Endothelial cell of umbilical vein (primary cell): ENCODE results near the gene GNAL. TPM values are rescaled to one million over a fixed set of nuclear protein-coding genes. Genes with fewer than 3 reads are reported as not detected.

Experiments used
- BruUV-seq: library from RNA; stranded (reverse); fragments of 400-500 nt; replicated peaks from 2 replicates; lab custom pipeline; 2021; lab: Mats Ljungman, UMichigan
- CTCF ChIA-PET: fragments of 300-600, 350-600 bp; sonication (Branson Sonifier 250); formaldehyde crosslinking; loops from one replicate; lab custom pipeline; 2021; ENCODE audit warnings: antibody characterized with exemption, inconsistent platforms; lab: Charles Lee
- POLR2A ChIA-PET: fragments of 300-600, 350-600 bp; sonication (Branson Sonifier 250); formaldehyde crosslinking; loops from one replicate; lab custom pipeline; 2021; ENCODE audit warnings: antibody characterized with exemption, inconsistent platforms; lab: Charles Lee
- DNase-seq: peaks from one replicate; pipeline ENCODE4 v3.0.0-alpha.2; 2011; ENCODE audit warnings: low read depth, low spot score
- FAIRE-seq: peaks from 2 replicates; lab custom pipeline; 2011; peaks lifted over from hg19 to GRCh38; lab: Jason Lieb, UNC
- H2AFZ ChIP-seq: 2 replicates; pipeline ENCODE4 v1.6.0; 2012; ENCODE audit warnings: low read depth, low read length, control low read depth, inconsistent platforms
- H3K27ac ChIP-seq: 2 replicates; pipeline ENCODE4 v1.5.1; 2011; ENCODE audit warnings: low read depth, mild to moderate bottlenecking, control low read depth, low read length, moderate library complexity; ENCODE audit not compliant: insufficient read depth
- H3K27me3 ChIP-seq, 2 experiments: 2 replicates each; pipeline versions ENCODE4 v1.6.0 to v1.6.1; 2011; ENCODE audit warnings: low read length in 2 of 2, mixed read lengths in 1 of 2; ENCODE audit not compliant: control insufficient read depth in 2 of 2, insufficient read depth in 2 of 2
- H3K36me3 ChIP-seq, 2 experiments: 2 replicates in 1 of 2; 3 replicates in 1 of 2; pipeline ENCODE4 v1.5.1; 2011; ENCODE audit warnings: low read length in 2 of 2, mild to moderate bottlenecking in 1 of 2, moderate library complexity in 1 of 2; ENCODE audit not compliant: control insufficient read depth in 2 of 2, insufficient read depth in 2 of 2; ENCODE audit errors: extremely low read depth in 1 of 2
- H3K4me1 ChIP-seq: 3 replicates; pipeline ENCODE4 v1.5.1; 2011; ENCODE audit warnings: mild to moderate bottlenecking, low read length; ENCODE audit not compliant: control insufficient read depth, insufficient read depth; ENCODE audit errors: extremely low read depth
- H3K4me2 ChIP-seq: 2 replicates; pipeline ENCODE4 v1.6.1; 2011; ENCODE audit warnings: low read length, control low read depth, mixed read lengths; ENCODE audit not compliant: insufficient read depth
- H3K4me3 ChIP-seq, 3 experiments: fragments of 200-600 bp in 1 of 3; sonication (generic), shearing (Covaris generic) in 1 of 3; replicated peaks in 1 of 3; 2 replicates each; pipeline ENCODE4 v1.5.1; 2011 to 2016; ENCODE audit warnings: control low read depth in 3 of 3, low read length in 3 of 3, mild to moderate bottlenecking in 2 of 3, inconsistent platforms in 1 of 3, low read depth in 1 of 3, moderate library complexity in 1 of 3; ENCODE audit not compliant: insufficient read depth in 1 of 3
- H3K79me2 ChIP-seq: 2 replicates; pipeline ENCODE4 v1.6.0; 2012; ENCODE audit warnings: low read length, inconsistent platforms; ENCODE audit not compliant: control insufficient read depth, insufficient read depth
- H3K9ac ChIP-seq: replicated peaks from 2 replicates; pipeline ENCODE3; 2011; ENCODE audit warnings: low read length, control low read depth; ENCODE audit not compliant: insufficient read depth; ENCODE audit errors: extremely low read depth
- H3K9me1 ChIP-seq: replicated peaks from 3 replicates; pipeline ENCODE4 v1.6.0; 2011; ENCODE audit warnings: mild to moderate bottlenecking, low read length; ENCODE audit not compliant: control insufficient read depth, insufficient read depth; ENCODE audit errors: extremely low read depth
- H3K9me3 ChIP-seq: replicated peaks from 2 replicates; pipeline ENCODE4 v1.5.1; 2012; ENCODE audit warnings: low read length, inconsistent platforms; ENCODE audit not compliant: control insufficient read depth, insufficient read depth
- H4K20me1 ChIP-seq: replicated peaks from 2 replicates; pipeline ENCODE3; 2011; ENCODE audit warnings: mild to moderate bottlenecking, low read length; ENCODE audit not compliant: control insufficient read depth, insufficient read depth; ENCODE audit errors: extremely low read depth
- CTCF ChIP-seq, 2 donors: IDR thresholded peaks; 1 replicate in 1 of 2; 2 replicates in 1 of 2; pipeline ENCODE4 v1.5.1; 2011; ENCODE audit warnings: low read length in 2 of 2, mild to moderate bottlenecking in 2 of 2, moderate library complexity in 2 of 2, control low read depth in 1 of 2, inconsistent platforms in 1 of 2, low read depth in 1 of 2; ENCODE audit not compliant: insufficient read depth in 1 of 2; ENCODE audit errors: extremely low read depth in 1 of 2
- EZH2 ChIP-seq: IDR thresholded peaks from 2 replicates; pipeline ENCODE4 v1.6.1; 2012; ENCODE audit warnings: borderline replicate concordance, low read depth, mild to moderate bottlenecking, moderate library complexity, low read length, inconsistent platforms; ENCODE audit not compliant: severe bottlenecking
- FOS ChIP-seq: IDR thresholded peaks from 2 replicates; pipeline ENCODE4 v1.6.1; 2011; ENCODE audit warnings: mild to moderate bottlenecking, low read length, moderate library complexity, borderline replicate concordance; ENCODE audit not compliant: insufficient read depth
- GATA2 ChIP-seq: IDR thresholded peaks from 2 replicates; pipeline ENCODE4 v1.7.0; 2011; ENCODE audit warnings: low read depth, mild to moderate bottlenecking, moderate library complexity, mixed read lengths, low read length; ENCODE audit not compliant: insufficient read length, insufficient read depth
- JUN ChIP-seq: IDR thresholded peaks from 2 replicates; pipeline ENCODE4 v1.6.1; 2011; ENCODE audit warnings: borderline replicate concordance, low read depth; ENCODE audit not compliant: insufficient read length, insufficient read depth
- MAX ChIP-seq: IDR thresholded peaks from 2 replicates; pipeline ENCODE4 v1.6.1; 2011; ENCODE audit not compliant: insufficient read depth, insufficient read length
- MYC ChIP-seq: IDR thresholded peaks from one replicate; pipeline ENCODE4 v1.6.1; 2011; ENCODE audit warnings: mild to moderate bottlenecking, low read depth, low read length
- POLR2A ChIP-seq: IDR thresholded peaks from 2 replicates; pipeline ENCODE4 v1.6.1; 2012; ENCODE audit warnings: low read depth, mild to moderate bottlenecking, control low read depth, low read length
- POLR2AphosphoS5 ChIP-seq: IDR thresholded peaks from 2 replicates; pipeline ENCODE4 v1.6.1; 2012; ENCODE audit warnings: low read depth, mild to moderate bottlenecking, control low read depth, low read length, moderate library complexity; ENCODE audit not compliant: insufficient read depth
- dilution Hi-C: fragments of 300-500 bp; cut with MboI; formaldehyde crosslinking; loops from one replicate; pipeline ENCODE4 v1.15.0; 2019; ENCODE audit warnings: low sequenced_read_pairs; ENCODE audit not compliant: extremely low pct_ligation_motif_present
- intact Hi-C: fragments of 100-400 bp; cut with micrococcal nuclease; formaldehyde crosslinking; loops from one replicate; pipeline ENCODE4 v1.10.0; 2022
- polyA plus RNA-seq, 4 experiments: library from polyadenylated mRNA; depleted of rRNA in 3 of 4; stranded (reverse) in 3 of 4; unstranded in 1 of 4; fragments of >200 nt; gene quantifications; 2 replicates each; pipeline versions ENCODE4 v1.2.1 to v1.2.3, GENCODE V29; 2011 to 2012; ENCODE audit warnings: missing spikeins in 1 of 4
- total RNA-seq: library from RNA; stranded (reverse); gene quantifications from 2 replicates; pipeline ENCODE4 v1.2.3, GENCODE V29; 2021

GNAL gene
- total and polyA plus RNA-seq, 2 donors (not counting 3 experiments of a cell fraction or from before 2014, with no cell fraction given): 0.07 to 0.73 TPM

GRCh38 chr18:11658989-11659388 is 30.1 kb upstream of the GNAL start:
- no peak overlapping the region for H3K9ac ChIP-seq
- no peak for TF ChIP-seq EZH2
- no peak for TF ChIP-seq MYC
- TF ChIP-seq POLR2A: no peak
- no peak for TF ChIP-seq FOS
- TF ChIP-seq POLR2AphosphoS5: no peak
- no peak for TF ChIP-seq CTCF (IDR thresholded peaks at IDR 0.05; ENCODE audit: extremely low read depth in 1 of 2, insufficient read depth in 1 of 2, low read depth in 1 of 2, low read length in 2 of 2)
- no peak for TF ChIP-seq GATA2
- no peak for TF ChIP-seq JUN
- no peak for TF ChIP-seq MAX
- H3K9me3 ChIP-seq: no peaks in the 10 kb centered on the region
- no peak overlapping the region for H3K27ac ChIP-seq
- H3K79me2 ChIP-seq: no peaks in the 10 kb centered on the region
- H3K4me2 ChIP-seq: no peak overlapping the region
- FAIRE-seq: no peak
- BruUV-seq: no TSS peak
- ChIA-PET POLR2A (no interaction called here), CTCF (interaction anchor here (0.7 kb wide), 1 partner anchor 69 kb away, joined by 3 read pairs; no protein-coding TSS in a partner anchor)
- H4K20me1 ChIP-seq: no peaks in the 10 kb centered on the region
- DNase-seq: no peak
- H3K9me1 ChIP-seq: no peaks in the 10 kb centered on the region
- dilution Hi-C loops (no loop called here), intact Hi-C loops (loop anchor here (10.0 kb wide), 1 partner anchor 576 kb away; no protein-coding TSS in a partner anchor)
- H3K27me3 ChIP-seq: peaks cover 0 to 2% of the 10 kb centered on the region in 2 experiments
- no peaks in the 10 kb centered on the region for H3K36me3 ChIP-seq
- H3K4me3 ChIP-seq: no peak overlapping the region
- no peak overlapping the region for H2AFZ ChIP-seq
- H3K4me1 ChIP-seq: no peaks in the 10 kb centered on the region
